ENCODE results near the gene POLR2C. TPM values are rescaled to one million over a fixed set of nuclear protein-coding genes. Genes with fewer than 3 reads are reported as not detected.

Gene POLR2C
- total RNA-seq, 2 donors from 2014 or later: 110 to 130 TPM

- Histone ChIP-seq H3K4me1 (ENCODE audit: control insufficient read depth in 1 of 2, low read depth in 2 of 2) (no peaks in the 10 kb centered on the region), H3K27me3 (replicated peaks; ENCODE audit: insufficient read depth) (no peaks in the 10 kb centered on the region), H3K9me3 (no peaks in the 10 kb centered on the region), H3K27ac (no peak overlapping the region), H3K4me3 (no peak overlapping the region), H3K36me3 (peaks cover 21% of the 10 kb centered on the region)
- no peak for DNase-seq (ENCODE audit: low spot score)
- no peak for ATAC-seq (ENCODE audit: insufficient number of reproducible peaks, low FRiP score, low read depth)
- TF ChIP-seq CTCF (IDR thresholded peaks at IDR 0.05): no peak
Measured at GRCh38 chr16:57510016-57510871, 47.8 kb downstream of the POLR2C start.

GRCh38 chr16:57512296-57513001 is 50.0 kb downstream of the POLR2C start:
- peaks cover 41% of the 10 kb centered on the region for H3K36me3 ChIP-seq
- TF ChIP-seq CTCF (IDR thresholded peaks at IDR 0.05): no peak
- H3K4me3 ChIP-seq: no peak overlapping the region
- H3K9me3 ChIP-seq: no peaks in the 10 kb centered on the region
- DNase-seq (ENCODE audit: low spot score): no peak
- no peaks in the 10 kb centered on the region for H3K4me1 ChIP-seq (ENCODE audit: control insufficient read depth in 1 of 2, low read depth in 2 of 2)
- no peak for ATAC-seq (ENCODE audit: insufficient number of reproducible peaks, low FRiP score, low read depth)
- H3K27me3 ChIP-seq (replicated peaks; ENCODE audit: insufficient read depth): no peaks in the 10 kb centered on the region
- H3K27ac ChIP-seq: no peak overlapping the region

- Histone ChIP-seq H3K27ac (no peak overlapping the region), H3K9me3 (no peaks in the 10 kb centered on the region), H3K4me3 (no peak overlapping the region), H3K4me1 (ENCODE audit: control insufficient read depth in 1 of 2, low read depth in 2 of 2) (no peaks in the 10 kb centered on the region), H3K36me3 (peaks cover 52% of the 10 kb centered on the region), H3K27me3 (replicated peaks; ENCODE audit: insufficient read depth) (no peaks in the 10 kb centered on the region)
- ATAC-seq (ENCODE audit: insufficient number of reproducible peaks, low FRiP score, low read depth): no peak
- no peak for TF ChIP-seq CTCF (IDR thresholded peaks at IDR 0.05)
- DNase-seq (ENCODE audit: low spot score): no peak
Measured at GRCh38 chr16:57513371-57514102, 51.1 kb downstream of the POLR2C start.

GRCh38 chr16:57514371-57514770 is 51.9 kb downstream of the POLR2C start:
- H3K27ac ChIP-seq: no peak overlapping the region
- no peaks in the 10 kb centered on the region for H3K9me3 ChIP-seq
- no peaks in the 10 kb centered on the region for H3K4me1 ChIP-seq (ENCODE audit: control insufficient read depth in 1 of 2, low read depth in 2 of 2)
- no peak overlapping the region for H3K4me3 ChIP-seq
- no peak for TF ChIP-seq CTCF (IDR thresholded peaks at IDR 0.05)
- DNase-seq (ENCODE audit: low spot score) (no peak), ATAC-seq (ENCODE audit: insufficient number of reproducible peaks, low FRiP score, low read depth) (no peak)
- H3K27me3 ChIP-seq (replicated peaks; ENCODE audit: insufficient read depth): no peaks in the 10 kb centered on the region
- peaks cover 54% of the 10 kb centered on the region for H3K36me3 ChIP-seq
